ENCODE measurements around the gene TRIM65. TPM values are rescaled to one million over a fixed set of nuclear protein-coding genes. Genes with fewer than 3 reads are reported as not detected.

The TRIM65 gene
- total RNA-seq, 1 donor from 2014 or later, result 24.7 TPM

- H3K4me3 ChIP-seq (ENCODE audit: low read depth, low read length), result no peak overlapping the region
Observed at GRCh38 chr17:75847614-75848522, 48.9 kb downstream of the TRIM65 start.

GRCh38 chr17:75846692-75847613 lies 49.8 kb downstream of the TRIM65 start:
- no peak for DNase-seq (ENCODE audit: low read depth)
- TF ChIP-seq CTCF (conservative IDR thresholded peaks at IDR 0.05; ENCODE audit: low read depth, low read length), result no peak
- H3K4me3 ChIP-seq (ENCODE audit: low read depth, low read length), result no peak overlapping the region

More at GRCh38 chr17:75847614-75848522, 48.9 kb downstream of the TRIM65 start:
- TF ChIP-seq CTCF (conservative IDR thresholded peaks at IDR 0.05; ENCODE audit: low read depth, low read length), result no peak
- DNase-seq (ENCODE audit: low read depth), result no peak

- H3K4me3 ChIP-seq (ENCODE audit: low read depth, low read length), result no peak overlapping the region
- no peak for DNase-seq (ENCODE audit: low read depth)
- no peak for TF ChIP-seq CTCF (conservative IDR thresholded peaks at IDR 0.05; ENCODE audit: low read depth, low read length)
Observed at GRCh38 chr17:75845933-75846691, 50.6 kb downstream of the TRIM65 start.

- H3K4me3 ChIP-seq (ENCODE audit: low read depth, low read length), result no peak overlapping the region
- TF ChIP-seq CTCF (conservative IDR thresholded peaks at IDR 0.05; ENCODE audit: low read depth, low read length), result peak; percentile 72
- DNase-seq (ENCODE audit: low read depth), result no peak
Observed at GRCh38 chr17:75845058-75845711, 51.6 kb downstream of the TRIM65 start.

GRCh38 chr17:75844530-75845057 lies 52.2 kb downstream of the TRIM65 start:
- no peak overlapping the region for H3K4me3 ChIP-seq (ENCODE audit: low read depth, low read length)
- TF ChIP-seq CTCF (conservative IDR thresholded peaks at IDR 0.05; ENCODE audit: low read depth, low read length), result no peak
- DNase-seq (ENCODE audit: low read depth), result no peak
